Spleen (tissue), 7 donors: ENCODE results near the gene IGSF6.

Experiments
- CTCF ChIP-seq, 11 experiments: fragments of 200-600 bp in 7 of 11; fragments of 450-650 bp in 4 of 11; sonication (generic) in 4 of 11; IDR thresholded peaks in 8 of 11; conservative IDR thresholded peaks in 3 of 11; 1 replicate in 7 of 11; 2 replicates in 4 of 11; pipeline versions ENCODE4 v1.4.0 to v1.8.0; 2016 to 2021; ENCODE audit warnings: antibody characterized with exemption in 11 of 11, inconsistent platforms in 4 of 11, mild to moderate bottlenecking in 1 of 11
- POLR2A ChIP-seq, 3 donors: fragments of 450-650 bp; IDR thresholded peaks; one replicate each; pipeline ENCODE4 v1.5.1; 2017; ENCODE audit warnings: antibody characterized with exemption in 3 of 3, mild to moderate bottlenecking in 1 of 3
- donor health status: DM: no; HTN: no; CAD: no; lungs with moderate emphysema.
- donor health status: DM: no; HTN: no; CAD: no.
- donor health status: DM: no; HTN: no; CAD: no.

- TF ChIP-seq POLR2A (IDR thresholded peaks at IDR 0.05), result no peak
- TF ChIP-seq CTCF (IDR thresholded peaks at IDR 0.05 in 8 of 11, conservative IDR thresholded peaks at IDR 0.05 in 3 of 11), result no peak
These were observed 46.0 kb upstream of the IGSF6 start for GRCh38 chr16:21698169-21699032.
